Ishikawa (cell line): ENCODE results near the gene DDX17.

Experiments used
- CEBPB ChIP-seq: IDR thresholded peaks from 2 replicates; pipeline ENCODE4 v1.6.1; 2012
- CREB1 ChIP-seq: IDR thresholded peaks from 2 replicates; pipeline ENCODE4 v1.6.1; 2012; ENCODE audit warnings: low read depth
- EGR1 ChIP-seq: IDR thresholded peaks from 2 replicates; pipeline ENCODE4 v1.6.1; 2012
- EP300 ChIP-seq: IDR thresholded peaks from 2 replicates; pipeline ENCODE4 v1.6.1; 2012; ENCODE audit warnings: borderline replicate concordance
- FOXM1 ChIP-seq: IDR thresholded peaks from 2 replicates; pipeline ENCODE4 v1.6.1; 2012; ENCODE audit warnings: low read depth, borderline replicate concordance
- NFIC ChIP-seq: IDR thresholded peaks from 2 replicates; pipeline ENCODE4 v1.6.1; 2012
- RAD21 ChIP-seq: IDR thresholded peaks from 2 replicates; pipeline ENCODE4 v1.6.1; 2012; ENCODE audit warnings: low read depth
- TAF1 ChIP-seq: IDR thresholded peaks from 2 replicates; pipeline ENCODE4 v1.6.1; 2012; ENCODE audit warnings: low read depth, mild to moderate bottlenecking
- TCF12 ChIP-seq: IDR thresholded peaks from 2 replicates; pipeline ENCODE4 v1.6.1; 2012; ENCODE audit warnings: low read depth
- TEAD4 ChIP-seq: IDR thresholded peaks from 2 replicates; pipeline ENCODE4 v1.6.1; 2012
- YY1 ChIP-seq: IDR thresholded peaks from 2 replicates; pipeline ENCODE4 v1.6.1; 2012; ENCODE audit warnings: low read depth
- ZBTB7A ChIP-seq: IDR thresholded peaks from 2 replicates; pipeline ENCODE4 v1.6.1; 2012; ENCODE audit warnings: low read depth
- TF ChIP-seq, protein P1 (sequence below): IDR thresholded peaks from 2 replicates; pipeline ENCODE4 v1.6.1; 2012
- TF ChIP-seq, protein P2 (sequence below): IDR thresholded peaks from 2 replicates; pipeline ENCODE4 v1.6.1; 2012; ENCODE audit warnings: low read depth, mild to moderate bottlenecking
- TF ChIP-seq, protein P3 (sequence below): IDR thresholded peaks from 2 replicates; pipeline ENCODE4 v1.6.1; 2012

DDX17 gene

DNA sequence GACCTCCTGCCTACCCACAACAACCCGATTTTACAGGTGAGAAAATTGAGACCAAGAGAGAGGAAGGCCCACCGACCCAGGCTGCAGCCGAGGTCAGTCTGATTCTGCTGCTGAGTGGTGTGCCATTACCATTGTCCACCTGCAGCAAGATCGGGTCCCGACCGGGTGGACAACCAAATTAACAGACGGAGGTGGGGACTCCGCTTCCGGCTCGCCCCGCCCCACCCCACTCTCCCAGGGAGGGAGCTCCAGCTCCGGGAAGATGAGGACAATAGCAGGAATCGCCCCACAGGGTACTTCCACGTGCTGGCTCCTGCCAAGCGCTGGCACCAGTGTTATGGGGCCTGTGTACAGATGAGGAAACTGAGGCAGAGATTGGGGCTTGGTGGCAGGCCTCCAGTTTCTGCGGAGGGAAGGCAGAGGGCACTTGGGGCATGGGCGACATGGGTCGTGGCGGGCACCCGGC, 38.6 kb downstream of the DDX17 start:
- TF ChIP-seq EGR1 = no peak
- no peak for TF ChIP-seq NFIC
- TF ChIP-seq EP300 = no peak
- TF ChIP-seq FOXM1 = no peak
- no peak for TF ChIP-seq CREB1
- TF ChIP-seq, protein P1, sequence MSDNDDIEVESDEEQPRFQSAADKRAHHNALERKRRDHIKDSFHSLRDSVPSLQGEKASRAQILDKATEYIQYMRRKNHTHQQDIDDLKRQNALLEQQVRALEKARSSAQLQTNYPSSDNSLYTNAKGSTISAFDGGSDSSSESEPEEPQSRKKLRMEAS = no peak
- no peak for TF ChIP-seq TCF12
- TF ChIP-seq RAD21 = no peak
- no peak for TF ChIP-seq TAF1
- TF ChIP-seq, protein P2, sequence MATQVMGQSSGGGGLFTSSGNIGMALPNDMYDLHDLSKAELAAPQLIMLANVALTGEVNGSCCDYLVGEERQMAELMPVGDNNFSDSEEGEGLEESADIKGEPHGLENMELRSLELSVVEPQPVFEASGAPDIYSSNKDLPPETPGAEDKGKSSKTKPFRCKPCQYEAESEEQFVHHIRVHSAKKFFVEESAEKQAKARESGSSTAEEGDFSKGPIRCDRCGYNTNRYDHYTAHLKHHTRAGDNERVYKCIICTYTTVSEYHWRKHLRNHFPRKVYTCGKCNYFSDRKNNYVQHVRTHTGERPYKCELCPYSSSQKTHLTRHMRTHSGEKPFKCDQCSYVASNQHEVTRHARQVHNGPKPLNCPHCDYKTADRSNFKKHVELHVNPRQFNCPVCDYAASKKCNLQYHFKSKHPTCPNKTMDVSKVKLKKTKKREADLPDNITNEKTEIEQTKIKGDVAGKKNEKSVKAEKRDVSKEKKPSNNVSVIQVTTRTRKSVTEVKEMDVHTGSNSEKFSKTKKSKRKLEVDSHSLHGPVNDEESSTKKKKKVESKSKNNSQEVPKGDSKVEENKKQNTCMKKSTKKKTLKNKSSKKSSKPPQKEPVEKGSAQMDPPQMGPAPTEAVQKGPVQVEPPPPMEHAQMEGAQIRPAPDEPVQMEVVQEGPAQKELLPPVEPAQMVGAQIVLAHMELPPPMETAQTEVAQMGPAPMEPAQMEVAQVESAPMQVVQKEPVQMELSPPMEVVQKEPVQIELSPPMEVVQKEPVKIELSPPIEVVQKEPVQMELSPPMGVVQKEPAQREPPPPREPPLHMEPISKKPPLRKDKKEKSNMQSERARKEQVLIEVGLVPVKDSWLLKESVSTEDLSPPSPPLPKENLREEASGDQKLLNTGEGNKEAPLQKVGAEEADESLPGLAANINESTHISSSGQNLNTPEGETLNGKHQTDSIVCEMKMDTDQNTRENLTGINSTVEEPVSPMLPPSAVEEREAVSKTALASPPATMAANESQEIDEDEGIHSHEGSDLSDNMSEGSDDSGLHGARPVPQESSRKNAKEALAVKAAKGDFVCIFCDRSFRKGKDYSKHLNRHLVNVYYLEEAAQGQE = no peak

DNA sequence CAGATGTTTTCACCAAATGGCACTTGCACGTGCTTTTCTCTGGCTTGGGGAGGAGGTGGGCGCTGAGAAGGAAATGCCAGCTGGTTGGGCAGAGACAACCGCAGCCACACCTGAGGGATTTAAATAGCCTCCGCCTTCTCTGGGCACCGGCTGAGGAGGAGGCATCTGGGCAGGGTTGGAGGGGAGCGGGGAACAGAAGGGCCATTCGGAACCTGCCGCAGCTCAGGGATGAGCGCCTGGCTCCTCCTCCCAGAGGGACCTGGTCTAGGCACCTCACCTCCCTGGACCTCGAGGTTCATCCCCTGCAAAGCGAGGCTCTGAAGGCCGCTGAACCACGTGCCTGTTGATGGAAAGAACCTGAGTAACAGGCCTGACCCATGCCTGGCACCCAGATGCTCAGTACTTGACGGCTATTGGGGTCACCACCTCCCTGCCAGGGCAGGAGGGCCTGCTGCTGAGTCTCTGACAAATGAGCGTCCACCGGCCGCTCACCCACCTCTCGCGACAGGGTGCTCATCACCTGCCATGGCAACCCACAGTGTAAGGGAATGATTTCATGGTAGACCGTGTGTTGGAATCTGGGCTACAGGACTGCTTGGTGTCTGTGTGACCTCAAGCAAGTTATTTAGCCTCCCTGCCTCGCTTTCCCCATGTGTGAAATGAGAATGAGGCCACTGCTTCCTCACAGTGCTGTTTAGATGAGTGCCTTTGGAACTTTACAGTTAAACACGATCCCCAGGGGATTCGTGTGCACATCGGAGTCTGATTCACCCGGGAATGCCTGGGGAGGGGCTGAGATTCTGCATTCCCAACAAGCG, 40.2 kb downstream of the DDX17 start:
- no peak for TF ChIP-seq YY1
- TF ChIP-seq TAF1 = no peak
- TF ChIP-seq ZBTB7A = 0 out of 2 replicates have a peak, but pooled peaks have one; percentile 15
- TF ChIP-seq, protein P1 = peak; percentile 91

DNA sequence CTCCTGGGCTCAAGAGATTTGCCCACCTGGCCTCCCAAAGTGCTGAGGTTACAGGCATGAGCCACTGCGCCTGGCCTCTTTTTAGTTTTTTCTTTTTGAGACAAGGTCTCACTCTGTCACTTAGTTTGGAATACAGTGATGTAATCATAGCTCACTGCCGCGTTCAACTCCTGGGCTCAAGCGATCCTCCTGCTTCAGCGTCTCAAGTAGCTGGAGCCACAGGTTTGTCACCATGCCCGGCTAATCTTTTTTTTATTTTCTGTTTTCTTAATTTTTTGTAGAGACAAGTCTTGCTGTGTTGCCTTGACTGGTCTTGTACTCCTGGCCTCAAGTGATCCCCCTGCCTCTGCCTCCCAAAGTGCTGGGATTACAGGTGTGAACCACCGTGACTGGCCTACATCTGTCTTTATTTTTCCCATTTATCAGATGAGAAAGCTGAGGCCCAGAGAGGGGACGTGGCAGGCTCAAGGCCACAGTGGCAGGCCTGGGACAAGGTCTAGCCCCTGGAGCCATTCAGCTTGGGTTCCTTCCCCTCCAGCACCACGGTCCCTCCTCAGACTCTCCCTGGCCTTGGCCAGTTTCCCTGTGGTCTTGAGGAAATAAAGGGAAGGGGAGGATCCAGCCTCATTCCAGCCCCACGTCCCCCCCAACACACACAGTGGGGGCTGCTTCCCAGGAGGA, 41.0 kb downstream of the DDX17 start:
- TF ChIP-seq, protein P3, sequence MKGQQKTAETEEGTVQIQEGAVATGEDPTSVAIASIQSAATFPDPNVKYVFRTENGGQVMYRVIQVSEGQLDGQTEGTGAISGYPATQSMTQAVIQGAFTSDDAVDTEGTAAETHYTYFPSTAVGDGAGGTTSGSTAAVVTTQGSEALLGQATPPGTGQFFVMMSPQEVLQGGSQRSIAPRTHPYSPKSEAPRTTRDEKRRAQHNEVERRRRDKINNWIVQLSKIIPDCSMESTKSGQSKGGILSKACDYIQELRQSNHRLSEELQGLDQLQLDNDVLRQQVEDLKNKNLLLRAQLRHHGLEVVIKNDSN = no peak
- TF ChIP-seq, protein P2 = no peak
- TF ChIP-seq YY1 = no peak
- TF ChIP-seq FOXM1 = no peak
- TF ChIP-seq TCF12 = no peak
- no peak for TF ChIP-seq TEAD4

GRCh38 chr22:38462960-38463784, 42.9 kb downstream of the DDX17 start:
- TF ChIP-seq NFIC (no peak), YY1 (no peak), CREB1 (no peak), FOXM1 (no peak)

DNA sequence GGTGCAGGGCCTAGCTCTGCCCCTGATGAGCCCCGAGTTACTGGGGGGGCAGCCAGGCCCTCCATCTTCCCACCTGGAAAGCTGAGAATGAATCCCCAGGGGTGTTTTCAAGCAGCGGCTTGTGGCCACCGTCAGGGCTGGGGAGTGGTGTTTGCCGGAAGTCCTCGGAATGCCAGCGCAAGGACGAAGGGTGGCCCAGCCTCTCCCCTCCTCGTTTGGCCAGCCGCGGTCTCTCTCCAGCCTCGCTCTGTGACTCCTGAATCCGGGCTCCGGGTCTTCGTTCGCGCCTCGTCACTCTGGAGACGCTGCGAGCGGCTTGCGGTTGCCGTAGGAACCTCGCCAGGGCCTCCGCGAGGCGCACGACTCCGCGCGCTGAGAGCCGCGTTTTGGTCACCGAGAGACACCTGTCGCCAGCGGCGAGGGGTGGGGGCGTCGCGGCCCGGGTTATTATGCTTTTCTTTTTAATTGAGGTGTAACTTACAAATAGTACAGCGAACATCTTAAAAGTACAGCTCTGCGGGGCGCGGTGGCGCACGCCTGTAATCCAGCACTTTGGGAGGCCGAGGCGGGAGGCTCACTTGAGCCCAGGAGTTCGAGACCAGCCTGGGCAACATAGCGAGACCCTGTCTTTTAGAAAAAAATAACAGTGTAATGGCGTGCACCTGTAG, 44.6 kb downstream of the DDX17 start:
- TF ChIP-seq TCF12 = no peak
- no peak for TF ChIP-seq CREB1
- no peak; the same call in 1 of the 2 replicates for TF ChIP-seq EGR1
- TF ChIP-seq YY1 = peak; percentile 61; the same call in 1 of the 2 replicates
- TF ChIP-seq TAF1 = peak; percentile 49; the same call in 1 of the 2 replicates
- TF ChIP-seq, protein P3 = 0 out of 2 replicates have a peak, but pooled peaks have one; percentile 25
- TF ChIP-seq, protein P1 = peak; percentile 92
- peak; percentile 34; the same call in 1 of the 2 replicates for TF ChIP-seq RAD21
- no peak for TF ChIP-seq CEBPB
- TF ChIP-seq, protein P2 = no peak
- TF ChIP-seq TEAD4 = 0 out of 2 replicates have a peak, but pooled peaks have one; percentile 14
- TF ChIP-seq EP300 = no peak; the same call in 1 of the 2 replicates
- no peak for TF ChIP-seq FOXM1
- peak; percentile 46 for TF ChIP-seq NFIC
- TF ChIP-seq ZBTB7A = peak; percentile 53; the same call in 1 of the 2 replicates
